K562 (cell line): ENCODE measurements around the gene WLS. TPM values are rescaled to one million over a fixed set of nuclear protein-coding genes. Genes with fewer than 3 reads are reported as not detected.

Experiments
- ATAC-seq: fragments of 200-7000 bp; cut with Tn5 transposase; 3 replicates; pipeline ENCODE4 v1.9.1; 2020; ENCODE audit warnings: moderate library complexity
- BruUV-seq: library from RNA; stranded (reverse); fragments of 400-500 nt; replicated peaks from 2 replicates; lab custom pipeline; 2021; lab: Mats Ljungman, UMichigan
- CTCF ChIA-PET: fragments of 300-600 bp; formaldehyde crosslinking; extraction: SDS; loops from one replicate; lab custom pipeline; 2021; ENCODE audit warnings: low intra/inter-chr PET ratio; lab: Yijun Ruan, JAX
- POLR2A ChIA-PET: fragments of 300-600, 350-650 bp; sonication (Branson Sonifier 250); formaldehyde crosslinking; extraction: SDS; loops from one replicate; lab custom pipeline; 2021; ENCODE audit warnings: antibody characterized with exemption, inconsistent platforms; lab: Yijun Ruan, JAX
- DNase-seq, 4 experiments: peaks; one replicate each; pipeline versions ENCODE4 v3.0.0 to v3.0.0-alpha.2; 2011 to 2018; ENCODE audit warnings: low spot score in 3 of 4, mixed read lengths in 3 of 4; ENCODE audit errors: extremely low read depth in 1 of 4
- FAIRE-seq: peaks from 2 replicates; lab custom pipeline; 2011; peaks lifted over from hg19 to GRCh38; lab: Jason Lieb, UNC
- H2AFZ ChIP-seq: 2 replicates; pipeline ENCODE4 v1.6.0; 2011; ENCODE audit warnings: low read depth, low read length, control low read depth, inconsistent platforms
- H3K27ac ChIP-seq: fragments of 200-600 bp; 3 replicates; pipeline ENCODE4 v1.8.0; 2011; ENCODE audit warnings: low read depth, mild to moderate bottlenecking, control low read depth, inconsistent platforms, low read length, moderate library complexity, mixed read lengths; ENCODE audit errors: extremely low read depth
- H3K27me3 ChIP-seq, 2 experiments: fragments of 300-600 bp in 1 of 2; 2 replicates in 1 of 2; 3 replicates in 1 of 2; pipeline versions ENCODE4 v1.6.0 to v1.8.0; 2011; ENCODE audit warnings: inconsistent platforms in 2 of 2, low read length in 2 of 2, mild to moderate bottlenecking in 1 of 2, mixed read lengths in 1 of 2, moderate library complexity in 1 of 2; ENCODE audit not compliant: control insufficient read depth in 2 of 2, insufficient read depth in 2 of 2
- H3K36me3 ChIP-seq: fragments of 300-600 bp; 3 replicates; pipeline ENCODE4 v1.8.0; 2011; ENCODE audit warnings: mild to moderate bottlenecking, low read length, inconsistent platforms; ENCODE audit not compliant: control insufficient read depth, insufficient read depth
- H3K4me1 ChIP-seq, 2 experiments: fragments of 200-600 bp in 1 of 2; replicated peaks in 1 of 2; 2 replicates in 1 of 2; 3 replicates in 1 of 2; pipeline versions ENCODE4 v1.5.1 to v1.8.0; 2011; ENCODE audit warnings: inconsistent platforms in 2 of 2, low read length in 2 of 2, mild to moderate bottlenecking in 1 of 2, mixed read lengths in 1 of 2, moderate library complexity in 1 of 2; ENCODE audit not compliant: control insufficient read depth in 2 of 2, insufficient read depth in 2 of 2
- H3K4me2 ChIP-seq: 2 replicates; pipeline ENCODE4 v1.6.1; 2011; ENCODE audit warnings: low read length, control low read depth, inconsistent platforms, mixed read lengths; ENCODE audit not compliant: insufficient read depth
- H3K4me3 ChIP-seq: fragments of 200-600 bp; sonication (generic), shearing (Covaris generic); 2 replicates; pipeline ENCODE4 v1.5.1; 2016; ENCODE audit warnings: control low read depth, inconsistent platforms
- H3K79me2 ChIP-seq: fragments of 200-600 bp; 3 replicates; pipeline ENCODE4 v1.8.0; 2011; ENCODE audit warnings: low read length, inconsistent platforms; ENCODE audit not compliant: control insufficient read depth, insufficient read depth
- H3K9ac ChIP-seq, 2 experiments: 2 replicates each; pipeline versions ENCODE4 v1.6.0 to v1.6.1; 2011; ENCODE audit warnings: low read depth in 2 of 2, low read length in 2 of 2, control low read depth in 1 of 2, inconsistent platforms in 1 of 2, mild to moderate bottlenecking in 1 of 2, mixed read lengths in 1 of 2; ENCODE audit not compliant: insufficient read depth in 1 of 2
- H3K9me1 ChIP-seq: one replicate; pipeline ENCODE4 v1.6.0; 2011; ENCODE audit warnings: inconsistent platforms, mild to moderate bottlenecking, low read length, moderate library complexity; ENCODE audit not compliant: control insufficient read depth, insufficient read depth
- H3K9me3 ChIP-seq: replicated peaks from 2 replicates; pipeline ENCODE4 v1.5.1; 2011; ENCODE audit warnings: low read depth, low read length, inconsistent platforms; ENCODE audit not compliant: control insufficient read depth, insufficient read depth
- H4K20me1 ChIP-seq: replicated peaks from 2 replicates; pipeline ENCODE4 v1.6.1; 2011; ENCODE audit warnings: low read length, inconsistent platforms, mixed read lengths; ENCODE audit not compliant: control insufficient read depth, insufficient read depth
- CBFB ChIP-seq: sonication (generic); formaldehyde crosslinking; IDR thresholded peaks from 2 replicates; pipeline ENCODE4 v1.4.0; 2020; ENCODE audit warnings: mild to moderate bottlenecking, missing genetic modification reagents
- GABPA ChIP-seq: fragments of 200-800 bp; sonication (Bioruptor generic); conservative IDR thresholded peaks from 2 replicates; pipeline ENCODE4 v1.6.1; 2016; ENCODE audit warnings: low read depth, missing genetic modification characterization, missing compliant biosample characterization
- JUN ChIP-seq, 2 experiments: sonication (generic) in 1 of 2; formaldehyde crosslinking in 1 of 2; IDR thresholded peaks; 2 replicates each; pipeline versions ENCODE4 v1.6.1 to v1.8.0; 2012 to 2022; ENCODE audit warnings: borderline replicate concordance in 2 of 2, mild to moderate bottlenecking in 2 of 2, improper control_type of control experiment in 1 of 2, low read depth in 1 of 2, low read length in 1 of 2, missing genetic modification reagents in 1 of 2
- NR4A1 ChIP-seq, 2 experiments: fragments of 250-450 bp in 1 of 2; fragments of 450-650 bp in 1 of 2; sonication (Bioruptor Pico) in 1 of 2; IDR thresholded peaks; 2 replicates each; pipeline versions ENCODE4 v1.4.0 to v1.6.1; 2016 to 2020; ENCODE audit warnings: mild to moderate bottlenecking in 2 of 2, missing compliant biosample characterization in 1 of 2, missing genetic modification characterization in 1 of 2, moderate library complexity in 1 of 2
- RHOXF2B ChIP-seq: fragments of 250-450 bp; sonication (Bioruptor Pico); conservative IDR thresholded peaks from 2 replicates; pipeline ENCODE4 v1.5.1; 2021
- RNF219 ChIP-seq: fragments of 250-450 bp; sonication (Bioruptor Pico); IDR thresholded peaks from 2 replicates; pipeline ENCODE4 v1.5.0; 2022; ENCODE audit warnings: mild to moderate bottlenecking
- SIN3A ChIP-seq, 2 experiments: fragments of 150-350 bp in 1 of 2; IDR thresholded peaks; 2 replicates each; pipeline ENCODE4 v1.6.1; 2011 to 2016; ENCODE audit warnings: borderline replicate concordance in 2 of 2, low read depth in 2 of 2, low read length in 2 of 2, mild to moderate bottlenecking in 2 of 2, moderate library complexity in 2 of 2; ENCODE audit not compliant: control insufficient read depth in 1 of 2
- U2AF2 ChIP-seq: fragments of 200-400 bp; formaldehyde crosslinking; optimal IDR thresholded peaks from 2 replicates; pipeline ENCODE3; 2017; ENCODE audit warnings: low read depth, mild to moderate bottlenecking, low read length
- ZFP36 ChIP-seq: fragments of 150-350 bp; IDR thresholded peaks from 2 replicates; pipeline ENCODE4 v1.6.1; 2018; ENCODE audit warnings: low read length, low read depth; ENCODE audit not compliant: partially characterized antibody
- WGBS: fragments of 100-300 bp; shearing (Covaris generic); methylation state at CpG from one replicate; pipeline ENCODE4 v1.1.6; 2016; ENCODE audit warnings: low coverage, mixed read lengths; ENCODE audit not compliant: insufficient coverage; ENCODE audit errors: missing lambda C conversion rate; 5-methylcytosine and 5-hydroxymethylcytosine counted together
- in situ Hi-C: fragments of 300-500 bp; cut with MboI; formaldehyde crosslinking; loops from 4 replicates; pipeline ENCODE4 v1.15.0; 2018; ENCODE audit warnings: inconsistent platforms, mixed read lengths
- intact Hi-C: fragments of 100-400 bp; cut with micrococcal nuclease; formaldehyde crosslinking; loops from 2 replicates; pipeline ENCODE4 v1.14.2; 2022
- polyA plus RNA-seq, 8 experiments: library from polyadenylated mRNA; depleted of rRNA in 4 of 8; stranded (reverse) in 5 of 8; unstranded in 3 of 8; fragments of >200 nt; fragmentation: Nextera tagmentation in 2 of 8; fragmentation: Illumina TruSeq in 1 of 8; extraction: Ambion mirVana in 2 of 8; extraction: Trizol in 1 of 8; gene quantifications; 2 replicates each; pipeline versions ENCODE4 v1.2.1 to v1.2.3, GENCODE V29; 2011 to 2014; ENCODE audit warnings: inconsistent platforms in 1 of 8, missing spikeins in 1 of 8
- total RNA-seq, 7 experiments: library from RNA; depleted of rRNA in 6 of 7; stranded (reverse); fragments of >200 nt in 6 of 7; fragmentation: Illumina TruSeq in 2 of 7; extraction: Trizol in 2 of 7; gene quantifications; 2 replicates each; pipeline versions ENCODE4 v1.2.1 to v1.2.3, GENCODE V29; 2011 to 2021; ENCODE audit warnings: low replicate concordance in 1 of 7
- TF ChIP-seq, protein P1 (sequence below): sonication (generic); formaldehyde crosslinking; IDR thresholded peaks from 2 replicates; pipeline ENCODE4 v1.8.1; 2023; ENCODE audit warnings: mild to moderate bottlenecking, missing genetic modification reagents, moderate library complexity

WLS gene
- total and polyA plus RNA-seq, 9 of the 15 experiments (the other 6 are each of a cell fraction or from before 2014, with no cell fraction given), result 0.47 TPM; not detected in 8

DNA sequence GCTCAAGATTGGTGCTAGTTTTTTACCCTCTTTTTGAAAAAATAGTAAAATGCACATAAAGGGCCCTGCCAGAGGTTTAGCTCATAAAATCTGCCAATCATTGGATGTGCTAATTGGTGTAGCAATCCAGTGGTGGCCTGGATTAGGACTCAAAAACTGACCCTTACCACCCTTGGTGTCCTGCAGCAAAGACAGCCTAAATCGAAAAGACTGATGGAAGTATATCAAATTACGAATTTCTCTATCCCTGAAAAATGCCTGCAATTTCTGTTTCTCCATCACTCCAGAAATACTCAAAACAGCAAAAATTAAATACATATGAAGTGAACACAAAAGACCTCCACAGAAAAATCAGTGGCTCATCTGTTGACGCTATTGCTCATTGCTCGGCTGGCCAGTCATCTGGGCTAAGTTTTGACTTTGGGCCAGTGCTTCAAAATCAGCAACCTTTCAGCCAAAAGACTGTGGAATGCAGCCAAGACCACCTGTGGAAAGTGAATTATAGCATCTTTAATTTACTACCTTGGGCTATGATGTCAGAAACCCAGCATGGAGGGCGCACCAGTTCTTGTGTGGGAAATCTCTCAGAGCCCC is 30.0 kb downstream of the WLS start:
- Histone ChIP-seq H3K4me1 (no peaks in the 10 kb centered on the region), H3K9me1 (no peaks in the 10 kb centered on the region), H3K9ac (no peak overlapping the region), H3K36me3 (no peaks in the 10 kb centered on the region), H3K27ac (no peak overlapping the region), H3K4me2 (no peak overlapping the region), H3K27me3 (no peaks in the 10 kb centered on the region), H4K20me1 (no peaks in the 10 kb centered on the region), H3K79me2 (no peaks in the 10 kb centered on the region), H3K9me3 (no peaks in the 10 kb centered on the region), H2AFZ (no peak overlapping the region), H3K4me3 (no peak overlapping the region)
- no peak for ATAC-seq
- FAIRE-seq, result no peak
- intact Hi-C loops, result no loop called here
- 1% methylated on average over 5 of the region's 5 CpGs for WGBS
- ChIA-PET POLR2A (no interaction called here), CTCF (no interaction called here)
- BruUV-seq, result no TSS peak
- DNase-seq, result no peak
- no peak for TF ChIP-seq U2AF2
- TF ChIP-seq, protein P1, sequence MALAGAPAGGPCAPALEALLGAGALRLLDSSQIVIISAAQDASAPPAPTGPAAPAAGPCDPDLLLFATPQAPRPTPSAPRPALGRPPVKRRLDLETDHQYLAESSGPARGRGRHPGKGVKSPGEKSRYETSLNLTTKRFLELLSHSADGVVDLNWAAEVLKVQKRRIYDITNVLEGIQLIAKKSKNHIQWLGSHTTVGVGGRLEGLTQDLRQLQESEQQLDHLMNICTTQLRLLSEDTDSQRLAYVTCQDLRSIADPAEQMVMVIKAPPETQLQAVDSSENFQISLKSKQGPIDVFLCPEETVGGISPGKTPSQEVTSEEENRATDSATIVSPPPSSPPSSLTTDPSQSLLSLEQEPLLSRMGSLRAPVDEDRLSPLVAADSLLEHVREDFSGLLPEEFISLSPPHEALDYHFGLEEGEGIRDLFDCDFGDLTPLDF, result no peak
- no peak for TF ChIP-seq RNF219 (CRISPR knock-in tag)
- no peak for TF ChIP-seq ZFP36
- no peak for TF ChIP-seq NR4A1 (CRISPR knock-in tag; IDR thresholded peaks at IDR 0.05)
- no peak for TF ChIP-seq NR4A1 (tag; IDR thresholded peaks at IDR 0.05)
- TF ChIP-seq RHOXF2B (CRISPR knock-in tag), result no peak
- no peak for TF ChIP-seq GABPA (tag)
- no peak for TF ChIP-seq SIN3A (IDR thresholded peaks at IDR 0.05; ENCODE audit: borderline replicate concordance in 2 of 2, control insufficient read depth in 1 of 2, low read depth in 2 of 2, low read length in 2 of 2)
- no peak for TF ChIP-seq JUN (IDR thresholded peaks at IDR 0.05; ENCODE audit: borderline replicate concordance, low read depth, low read length)
- TF ChIP-seq JUN (CRISPR knock-in tag; IDR thresholded peaks at IDR 0.05; ENCODE audit: borderline replicate concordance), result no peak
- no peak for TF ChIP-seq CBFB (CRISPR knock-in tag)
- in situ Hi-C loops, result no loop called here
